Smooth muscle cell (in vitro differentiated cells): Measurements from ENCODE around the gene INPP5A. TPM values are rescaled to one million over a fixed set of nuclear protein-coding genes. Genes with fewer than 3 reads are reported as not detected.

Source experiments
- DNase-seq: peaks from one replicate; lab custom pipeline; 2025; ENCODE audit not compliant: unreplicated experiment; lab: John Stamatoyannopoulos, UW
- H2AFZ ChIP-seq: fragments of 200-600 bp; sonication (generic); 2 replicates; pipeline ENCODE4 v1.6.0; 2016; ENCODE audit warnings: antibody characterized with exemption, low read depth, mild to moderate bottlenecking
- H3F3A ChIP-seq: fragments of 200-600 bp; sonication (generic); 2 replicates; pipeline ENCODE4 v1.6.0; 2017; ENCODE audit warnings: antibody characterized with exemption, low read depth
- H3K27ac ChIP-seq: fragments of 200-600 bp; sonication (generic); 2 replicates; pipeline ENCODE4 v1.5.1; 2016; ENCODE audit warnings: low read depth, mild to moderate bottlenecking
- H3K27me3 ChIP-seq: fragments of 200-600 bp; sonication (generic); 2 replicates; pipeline ENCODE4 v1.6.1; 2016; ENCODE audit warnings: low read depth, mild to moderate bottlenecking
- H3K36me3 ChIP-seq: fragments of 200-600 bp; sonication (generic); 2 replicates; pipeline ENCODE4 v1.5.1; 2016; ENCODE audit warnings: low read depth
- H3K4me1 ChIP-seq: fragments of 200-600 bp; sonication (generic); 2 replicates; pipeline ENCODE4 v1.5.1; 2016; ENCODE audit warnings: low read depth
- H3K4me2 ChIP-seq: fragments of 200-600 bp; sonication (generic); 2 replicates; pipeline ENCODE4 v1.6.0; 2016; ENCODE audit warnings: mild to moderate bottlenecking
- H3K4me3 ChIP-seq: fragments of 200-600 bp; sonication (generic); 2 replicates; pipeline ENCODE4 v1.5.1; 2016; ENCODE audit warnings: mild to moderate bottlenecking
- H3K79me2 ChIP-seq: fragments of 200-600 bp; sonication (generic); 2 replicates; pipeline ENCODE4 v1.6.0; 2016; ENCODE audit warnings: low read depth, mild to moderate bottlenecking
- H3K9ac ChIP-seq: fragments of 200-600 bp; sonication (generic); 2 replicates; pipeline ENCODE4 v1.6.0; 2016; ENCODE audit warnings: low read depth
- H3K9me3 ChIP-seq: fragments of 200-600 bp; sonication (generic); replicated peaks from 2 replicates; pipeline ENCODE4 v1.5.1; 2016; ENCODE audit warnings: low read depth
- H4K20me1 ChIP-seq: fragments of 200-600 bp; sonication (generic); 2 replicates; pipeline ENCODE4 v1.6.0; 2016; ENCODE audit warnings: low read depth
- WGBS: methylation state at CpG from one replicate; pipeline ENCODE4 v1.1.7; 2016; ENCODE audit warnings: low lambda C conversion rate; 5-methylcytosine and 5-hydroxymethylcytosine counted together
- polyA plus RNA-seq: library from polyadenylated mRNA; unstranded; fragments of >200 nt; fragmentation: Nextera tagmentation; extraction: Ambion mirVana; gene quantifications from 2 replicates; pipeline ENCODE4 v1.2.1, GENCODE V29; 2016
- total RNA-seq: library from RNA; depleted of rRNA; stranded (reverse); fragments of >200 nt; gene quantifications from 2 replicates; pipeline ENCODE4 v1.2.3, GENCODE V29; 2014
- TF ChIP-seq, protein P1 (sequence below): fragments of 200-600 bp; sonication (generic); IDR thresholded peaks from 2 replicates; pipeline ENCODE4 v1.5.1; 2017; ENCODE audit warnings: borderline replicate concordance, mild to moderate bottlenecking, antibody characterized with exemption; ENCODE audit not compliant: insufficient read depth, poor library complexity, severe bottlenecking

Gene INPP5A
- total and polyA plus RNA-seq, 2 experiments from 2014 or later: 48.0 to 55.9 TPM

DNA sequence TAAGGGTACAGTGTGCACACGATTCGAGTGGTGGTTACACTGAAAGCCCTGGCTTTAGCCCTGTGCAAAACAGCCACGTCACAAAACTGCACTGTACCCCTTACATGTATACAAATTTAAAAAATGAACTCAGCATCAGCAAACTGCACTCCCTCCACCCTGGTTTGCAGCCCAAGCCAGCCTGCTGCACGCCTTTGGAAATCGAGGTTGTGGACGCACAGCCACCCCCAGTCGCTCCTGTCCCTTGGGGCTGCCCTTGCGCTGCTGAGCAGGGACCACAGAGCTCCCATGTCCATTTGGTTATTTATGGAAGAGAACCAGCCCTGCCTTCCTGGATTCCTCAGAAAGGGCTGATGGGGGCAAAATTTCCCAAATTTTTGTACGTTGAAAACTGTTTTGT is 98.8 kb downstream of the INPP5A start:
- Histone ChIP-seq H4K20me1 (peaks cover 98% of the 10 kb centered on the region), H3K36me3 (no peaks in the 10 kb centered on the region), H3K4me2 (no peak overlapping the region), H3K4me3 (no peak overlapping the region), H3K27ac (no peak overlapping the region), H3K79me2 (peaks cover 54% of the 10 kb centered on the region), H3K27me3 (no peaks in the 10 kb centered on the region), H3K9ac (no peak overlapping the region), H2AFZ (no peak overlapping the region), H3K4me1 (peaks cover 3% of the 10 kb centered on the region), H3F3A (no peaks in the 10 kb centered on the region), H3K9me3 (no peaks in the 10 kb centered on the region)
- DNase-seq: no peak
- TF ChIP-seq, protein P1, sequence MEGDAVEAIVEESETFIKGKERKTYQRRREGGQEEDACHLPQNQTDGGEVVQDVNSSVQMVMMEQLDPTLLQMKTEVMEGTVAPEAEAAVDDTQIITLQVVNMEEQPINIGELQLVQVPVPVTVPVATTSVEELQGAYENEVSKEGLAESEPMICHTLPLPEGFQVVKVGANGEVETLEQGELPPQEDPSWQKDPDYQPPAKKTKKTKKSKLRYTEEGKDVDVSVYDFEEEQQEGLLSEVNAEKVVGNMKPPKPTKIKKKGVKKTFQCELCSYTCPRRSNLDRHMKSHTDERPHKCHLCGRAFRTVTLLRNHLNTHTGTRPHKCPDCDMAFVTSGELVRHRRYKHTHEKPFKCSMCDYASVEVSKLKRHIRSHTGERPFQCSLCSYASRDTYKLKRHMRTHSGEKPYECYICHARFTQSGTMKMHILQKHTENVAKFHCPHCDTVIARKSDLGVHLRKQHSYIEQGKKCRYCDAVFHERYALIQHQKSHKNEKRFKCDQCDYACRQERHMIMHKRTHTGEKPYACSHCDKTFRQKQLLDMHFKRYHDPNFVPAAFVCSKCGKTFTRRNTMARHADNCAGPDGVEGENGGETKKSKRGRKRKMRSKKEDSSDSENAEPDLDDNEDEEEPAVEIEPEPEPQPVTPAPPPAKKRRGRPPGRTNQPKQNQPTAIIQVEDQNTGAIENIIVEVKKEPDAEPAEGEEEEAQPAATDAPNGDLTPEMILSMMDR: no peak
- WGBS: 93% methylated on average over 9 of the region's 9 CpGs

DNA sequence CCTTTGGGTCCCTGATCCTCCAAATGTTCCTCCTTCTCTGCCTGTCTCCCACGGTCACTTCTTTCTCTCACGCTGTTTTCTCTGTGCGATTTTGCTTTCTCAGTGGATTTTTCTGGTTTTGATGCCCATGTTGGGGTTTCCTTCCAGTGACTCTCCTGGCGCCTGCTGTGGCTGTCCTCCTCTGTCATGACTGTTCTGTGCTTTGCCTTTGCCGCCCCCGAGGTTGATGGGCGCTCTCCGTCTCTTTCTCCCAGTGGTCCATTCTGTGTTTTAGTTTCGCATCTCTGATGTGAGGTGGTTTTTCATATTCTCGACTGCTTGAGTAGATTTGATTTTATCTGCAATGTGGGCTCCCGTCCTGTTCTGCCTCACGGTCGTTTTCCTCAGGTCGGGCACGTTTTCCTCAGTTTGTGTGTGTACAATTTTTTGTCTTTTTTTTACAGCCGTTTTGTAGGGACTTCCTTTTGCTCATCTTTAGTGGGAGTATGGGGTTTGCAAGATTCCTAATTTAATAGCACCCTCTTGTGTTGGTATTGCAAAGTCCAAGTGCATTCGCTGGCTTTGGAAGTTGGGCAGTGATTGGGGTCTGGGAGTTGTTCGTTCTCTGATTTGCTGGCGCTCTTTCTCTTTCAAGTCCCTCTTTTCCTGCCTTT is 100.0 kb downstream of the INPP5A start:
- 52% methylated on average over 19 of the region's 19 CpGs for WGBS
- H3K27ac ChIP-seq: no peak overlapping the region
- DNase-seq: no peak
- H2AFZ ChIP-seq: no peak overlapping the region
- H3K4me2 ChIP-seq: peak overlapping the region; percentile 42
- H3K36me3 ChIP-seq: no peaks in the 10 kb centered on the region
- no peaks in the 10 kb centered on the region for H3F3A ChIP-seq
- no peaks in the 10 kb centered on the region for H3K9me3 ChIP-seq
- TF ChIP-seq, protein P1: peak; percentile 74
- no peaks in the 10 kb centered on the region for H3K27me3 ChIP-seq
- no peak overlapping the region for H3K4me3 ChIP-seq
- peaks cover 60% of the 10 kb centered on the region for H3K79me2 ChIP-seq
- H3K4me1 ChIP-seq: no peaks in the 10 kb centered on the region
- H3K9ac ChIP-seq: no peak overlapping the region
- peaks cover 98% of the 10 kb centered on the region for H4K20me1 ChIP-seq

DNA sequence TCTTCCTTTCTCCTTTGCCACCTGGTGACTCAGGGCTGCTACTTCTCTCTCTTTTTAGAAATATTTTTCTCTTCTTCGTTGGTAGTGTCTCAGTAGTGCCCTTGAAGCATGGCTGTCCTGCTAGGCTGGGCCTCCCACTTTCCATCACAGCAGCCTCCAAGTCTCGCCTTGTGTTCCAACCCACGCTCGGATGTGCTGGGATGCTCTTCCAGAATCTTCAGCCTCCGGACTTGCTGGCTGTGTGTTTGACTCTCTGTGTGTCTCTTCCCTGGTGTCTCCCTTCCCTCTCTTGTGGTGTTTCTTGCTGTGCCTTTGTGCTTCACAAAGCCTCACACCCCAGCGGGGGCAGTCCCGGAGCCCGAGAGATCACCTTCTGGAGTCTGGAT is 100.5 kb downstream of the INPP5A start:
- no peak overlapping the region for H3K27ac ChIP-seq
- H2AFZ ChIP-seq: no peak overlapping the region
- peaks cover 98% of the 10 kb centered on the region for H4K20me1 ChIP-seq
- H3K27me3 ChIP-seq: no peaks in the 10 kb centered on the region
- TF ChIP-seq, protein P1: no peak
- no peaks in the 10 kb centered on the region for H3K9me3 ChIP-seq
- 83% methylated on average over 8 of the region's 8 CpGs for WGBS
- no peak overlapping the region for H3K4me2 ChIP-seq
- no peaks in the 10 kb centered on the region for H3F3A ChIP-seq
- H3K4me3 ChIP-seq: no peak overlapping the region
- H3K9ac ChIP-seq: no peak overlapping the region
- H3K36me3 ChIP-seq: no peaks in the 10 kb centered on the region
- no peaks in the 10 kb centered on the region for H3K4me1 ChIP-seq
- DNase-seq: no peak
- peaks cover 61% of the 10 kb centered on the region for H3K79me2 ChIP-seq

DNA sequence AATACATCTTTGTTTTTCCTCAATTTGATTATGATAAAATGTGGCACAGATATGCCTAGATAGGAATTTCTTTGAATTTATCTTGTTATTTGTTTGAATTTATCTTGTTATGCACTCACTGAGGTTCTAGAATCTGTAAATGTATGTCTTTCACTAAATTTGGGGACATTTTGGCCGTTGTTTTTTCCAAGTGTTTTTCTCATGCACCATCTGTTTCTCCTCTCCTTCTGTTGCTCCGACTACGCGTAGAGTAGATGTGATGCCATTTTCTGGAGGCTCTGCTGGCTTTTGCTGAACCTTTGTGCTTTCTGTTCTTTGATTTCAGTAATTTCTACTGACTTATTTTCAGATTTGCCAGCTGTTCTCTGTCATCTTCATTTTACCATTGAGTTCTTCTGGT is 101.9 kb downstream of the INPP5A start:
- Histone ChIP-seq H3K36me3 (no peaks in the 10 kb centered on the region), H2AFZ (no peak overlapping the region), H3K9me3 (no peaks in the 10 kb centered on the region), H3K27me3 (no peaks in the 10 kb centered on the region), H4K20me1 (peaks cover 98% of the 10 kb centered on the region), H3K27ac (no peak overlapping the region), H3K9ac (no peak overlapping the region), H3K79me2 (peaks cover 60% of the 10 kb centered on the region), H3K4me1 (no peaks in the 10 kb centered on the region), H3K4me3 (no peak overlapping the region), H3K4me2 (no peak overlapping the region), H3F3A (no peaks in the 10 kb centered on the region)
- WGBS: 99% methylated on average over 4 of the region's 4 CpGs
- TF ChIP-seq, protein P1: no peak
- DNase-seq: no peak
